ENCODE results near the gene APLNR. TPM values are rescaled to one million over a fixed set of nuclear protein-coding genes. Genes with fewer than 3 reads are reported as not detected.
A peak's percentile ranks its signal among the peaks of the same experiment; 100 is the strongest.

Gene APLNR
- total and polyA plus RNA-seq, 2 donors (not counting 1 experiment from before 2014, with no cell fraction given) = not detected

- Histone ChIP-seq H3K9ac (ENCODE audit: low read length) (no peak overlapping the region), H3K4me2 (replicated peaks; ENCODE audit: low read depth, low read length, poor library complexity, severe bottlenecking) (no peak overlapping the region), H3K4me3 (ENCODE audit: control extremely low read depth in 1 of 5, extremely low read depth in 1 of 5, insufficient read depth in 1 of 5, low read depth in 2 of 5, low read length in 4 of 5) (no peak overlapping the region), H3K27me3 (replicated peaks in 1 of 4; ENCODE audit: control extremely low read depth in 1 of 4, control insufficient read depth in 3 of 4, insufficient read depth in 4 of 4, low read length in 3 of 4) (peaks cover 0 to 19% (median 8%) of the 10 kb centered on the region in 4 experiments), H3K9me3 (ENCODE audit: control extremely low read depth in 1 of 3, control insufficient read depth in 2 of 3, insufficient read depth in 1 of 3, low read length in 2 of 3) (peaks cover 0 to 4% (median 0%) of the 10 kb centered on the region in 3 donors), H3K4me1 (ENCODE audit: control insufficient read depth in 2 of 2, insufficient read depth in 2 of 2, low read length in 2 of 2) (no peaks in the 10 kb centered on the region), H4K20me1 (ENCODE audit: control insufficient read depth, insufficient read depth, low read length, poor library complexity, severe bottlenecking) (no peaks in the 10 kb centered on the region), H3K27ac (ENCODE audit: low read length in 2 of 2) (no peak overlapping the region), H3K36me3 (replicated peaks in 1 of 2; ENCODE audit: control extremely low read depth in 1 of 2, control insufficient read depth in 1 of 2, extremely low read depth in 1 of 2, insufficient read depth in 2 of 2, low read length in 1 of 2) (no peaks in the 10 kb centered on the region), H2AFZ (ENCODE audit: insufficient read depth, low read depth, low read length, poor library complexity, severe bottlenecking) (peak overlapping the region; percentile 37), H3K79me2 (ENCODE audit: control insufficient read depth, insufficient read depth, low read length) (no peaks in the 10 kb centered on the region)
- ChIA-PET POLR2A (no interaction called here), CTCF (no interaction called here)
- TF ChIP-seq, protein P1, sequence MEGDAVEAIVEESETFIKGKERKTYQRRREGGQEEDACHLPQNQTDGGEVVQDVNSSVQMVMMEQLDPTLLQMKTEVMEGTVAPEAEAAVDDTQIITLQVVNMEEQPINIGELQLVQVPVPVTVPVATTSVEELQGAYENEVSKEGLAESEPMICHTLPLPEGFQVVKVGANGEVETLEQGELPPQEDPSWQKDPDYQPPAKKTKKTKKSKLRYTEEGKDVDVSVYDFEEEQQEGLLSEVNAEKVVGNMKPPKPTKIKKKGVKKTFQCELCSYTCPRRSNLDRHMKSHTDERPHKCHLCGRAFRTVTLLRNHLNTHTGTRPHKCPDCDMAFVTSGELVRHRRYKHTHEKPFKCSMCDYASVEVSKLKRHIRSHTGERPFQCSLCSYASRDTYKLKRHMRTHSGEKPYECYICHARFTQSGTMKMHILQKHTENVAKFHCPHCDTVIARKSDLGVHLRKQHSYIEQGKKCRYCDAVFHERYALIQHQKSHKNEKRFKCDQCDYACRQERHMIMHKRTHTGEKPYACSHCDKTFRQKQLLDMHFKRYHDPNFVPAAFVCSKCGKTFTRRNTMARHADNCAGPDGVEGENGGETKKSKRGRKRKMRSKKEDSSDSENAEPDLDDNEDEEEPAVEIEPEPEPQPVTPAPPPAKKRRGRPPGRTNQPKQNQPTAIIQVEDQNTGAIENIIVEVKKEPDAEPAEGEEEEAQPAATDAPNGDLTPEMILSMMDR (IDR thresholded peaks at IDR 0.05) = peak; percentile 30
- TF ChIP-seq EZH2 (IDR thresholded peaks at IDR 0.05; ENCODE audit: borderline replicate concordance, insufficient read depth, low read depth, low read length, poor library complexity, severe bottlenecking) = no peak
- peaks cover 66% of the 10 kb centered on the region for H3K27me3 Mint-ChIP-seq
- no peak overlapping the region for H3K4me3 Mint-ChIP-seq
- no peaks in the 10 kb centered on the region for H3K4me1 Mint-ChIP-seq
- ATAC-seq (ENCODE audit: low read depth) (no peak), DNase-seq (no peak)
- 34% methylated on average over 3 of the region's 3 CpGs for WGBS (ENCODE audit: insufficient coverage)
- H3K9me3 Mint-ChIP-seq (ENCODE audit: insufficient read depth) = no peaks in the 10 kb centered on the region
- H3K27ac Mint-ChIP-seq = no peak overlapping the region
- intact Hi-C loops (cut with micrococcal nuclease) = no loop called here
These were observed 5.4 kb downstream of the APLNR start for GRCh38 chr11:57231539-57232253.

- POLR2A ChIA-PET = no interaction called here
- Histone ChIP-seq H3K79me2 (ENCODE audit: control insufficient read depth, insufficient read depth, low read length) (no peaks in the 10 kb centered on the region), H3K4me3 (ENCODE audit: control extremely low read depth in 1 of 5, extremely low read depth in 1 of 5, insufficient read depth in 1 of 5, low read depth in 2 of 5, low read length in 4 of 5) (no peak overlapping the region), H3K9ac (ENCODE audit: low read length) (no peak overlapping the region), H3K36me3 (replicated peaks in 1 of 2; ENCODE audit: control extremely low read depth in 1 of 2, control insufficient read depth in 1 of 2, extremely low read depth in 1 of 2, insufficient read depth in 2 of 2, low read length in 1 of 2) (no peaks in the 10 kb centered on the region), H3K27me3 (replicated peaks in 1 of 4; ENCODE audit: control extremely low read depth in 1 of 4, control insufficient read depth in 3 of 4, insufficient read depth in 4 of 4, low read length in 3 of 4) (peaks cover 0 to 17% (median 8%) of the 10 kb centered on the region in 4 experiments), H3K27ac (ENCODE audit: low read length in 2 of 2) (no peak overlapping the region), H3K4me2 (replicated peaks; ENCODE audit: low read depth, low read length, poor library complexity, severe bottlenecking) (no peak overlapping the region), H3K9me3 (ENCODE audit: control extremely low read depth in 1 of 3, control insufficient read depth in 2 of 3, insufficient read depth in 1 of 3, low read length in 2 of 3) (no peaks in the 10 kb centered on the region), H3K4me1 (ENCODE audit: control insufficient read depth in 2 of 2, insufficient read depth in 2 of 2, low read length in 2 of 2) (no peaks in the 10 kb centered on the region), H4K20me1 (ENCODE audit: control insufficient read depth, insufficient read depth, low read length, poor library complexity, severe bottlenecking) (no peaks in the 10 kb centered on the region), H2AFZ (ENCODE audit: insufficient read depth, low read depth, low read length, poor library complexity, severe bottlenecking) (peak overlapping the region; percentile 37)
- Mint-ChIP-seq H3K27me3 (peaks cover 60% of the 10 kb centered on the region), H3K27ac (no peak overlapping the region), H3K4me3 (no peak overlapping the region), H3K4me1 (no peaks in the 10 kb centered on the region), H3K9me3 (ENCODE audit: insufficient read depth) (no peaks in the 10 kb centered on the region)
- 17% methylated on average over 9 of the region's 18 CpGs for WGBS (ENCODE audit: insufficient coverage)
- intact Hi-C loops (cut with micrococcal nuclease) = no loop called here
- DNase-seq (no peak), ATAC-seq (ENCODE audit: low read depth) (no peak)
- TF ChIP-seq, protein P1 (IDR thresholded peaks at IDR 0.05) = no peak
- CTCF ChIA-PET = no interaction called here
These were observed 6.1 kb downstream of the APLNR start for GRCh38 chr11:57230791-57231538.
